HG02840 (cell line): ENCODE data around the gene ZSCAN32.

Source experiments
- ATAC-seq: cut with Tn5 transposase; IDR thresholded peaks from one replicate; pipeline ENCODE4 v1.9.1; 2021; ENCODE audit warnings: mild to moderate bottlenecking, moderate library complexity, moderate number of reproducible peaks; ENCODE audit not compliant: unreplicated experiment, low FRiP score

Gene ZSCAN32

GRCh38 chr16:3362931-3363330, 37.9 kb downstream of the ZSCAN32 start:
- ATAC-seq, result no peak

- no peak for ATAC-seq
These were observed 41.9 kb downstream of the ZSCAN32 start for GRCh38 chr16:3358871-3359270.

- no peak for ATAC-seq
These were observed 44.7 kb downstream of the ZSCAN32 start for GRCh38 chr16:3356118-3356517.

- no peak for ATAC-seq
These were observed 45.2 kb downstream of the ZSCAN32 start, which contains the start of gene OR2C1 for GRCh38 chr16:3355589-3355988. TSS of gene OR2C1 (plus strand) at chr16:3355889. CDS start at chr16:3355941, 52 bp downstream.

GRCh38 chr16:3349175-3349574, 51.6 kb downstream of the ZSCAN32 start:
- no peak for ATAC-seq

GRCh38 chr16:3348547-3349167, 52.1 kb downstream of the ZSCAN32 start:
- no peak for ATAC-seq

- ATAC-seq, result no peak
These were observed 53.2 kb downstream of the ZSCAN32 start for GRCh38 chr16:3347586-3347985.

- ATAC-seq, result no peak
These were observed 54.8 kb downstream of the ZSCAN32 start for GRCh38 chr16:3346041-3346440.
